ENCODE results near the gene CAPZB.

The CAPZB gene

DNA sequence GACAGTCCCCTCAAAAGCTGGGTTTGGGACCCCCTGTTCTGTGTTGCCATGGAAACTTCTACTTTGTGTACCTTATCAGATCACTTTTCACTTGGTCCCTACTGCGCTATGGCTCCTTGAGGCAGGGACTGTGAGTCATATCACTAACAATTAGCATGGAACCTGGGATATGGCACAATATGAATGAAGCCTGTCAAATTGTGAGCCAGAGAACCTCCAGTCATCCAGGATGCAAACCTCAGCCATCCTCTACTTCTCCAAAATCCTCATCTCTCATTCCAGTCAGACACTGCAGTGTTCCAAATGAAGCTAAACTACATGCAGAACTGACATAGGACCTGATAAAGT is 11.2 kb upstream of the CAPZB start:
- no peak for DNase-seq

GRCh38 chr1:19495799-19496526 is 10.6 kb upstream of the CAPZB start:
- no peak for DNase-seq

GRCh38 chr1:19495000-19495656 is 9.8 kb upstream of the CAPZB start:
- DNase-seq = no peak

DNA sequence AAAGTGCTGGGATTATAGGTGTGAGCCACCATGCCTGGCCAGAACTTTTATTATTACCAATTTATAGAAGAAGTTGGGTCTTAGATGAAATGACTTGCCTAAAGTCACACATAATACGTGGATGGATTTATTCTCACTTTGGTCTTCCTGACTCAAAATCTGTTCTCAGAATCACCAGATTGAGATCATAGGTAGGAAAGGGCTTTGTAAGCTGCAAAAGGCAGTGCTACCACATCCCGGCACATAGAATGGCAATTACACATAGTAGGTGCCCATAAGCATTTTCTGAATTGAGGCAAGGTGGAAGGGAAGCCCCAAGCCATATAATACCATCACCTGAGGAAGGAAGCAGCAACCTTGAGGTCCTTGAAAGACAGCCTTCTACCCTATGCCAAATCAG is 8.2 kb upstream of the CAPZB start:
- DNase-seq = no peak

- DNase-seq = no peak
Measured at GRCh38 chr1:19489996-19490395, 4.7 kb upstream of the CAPZB start.

DNA sequence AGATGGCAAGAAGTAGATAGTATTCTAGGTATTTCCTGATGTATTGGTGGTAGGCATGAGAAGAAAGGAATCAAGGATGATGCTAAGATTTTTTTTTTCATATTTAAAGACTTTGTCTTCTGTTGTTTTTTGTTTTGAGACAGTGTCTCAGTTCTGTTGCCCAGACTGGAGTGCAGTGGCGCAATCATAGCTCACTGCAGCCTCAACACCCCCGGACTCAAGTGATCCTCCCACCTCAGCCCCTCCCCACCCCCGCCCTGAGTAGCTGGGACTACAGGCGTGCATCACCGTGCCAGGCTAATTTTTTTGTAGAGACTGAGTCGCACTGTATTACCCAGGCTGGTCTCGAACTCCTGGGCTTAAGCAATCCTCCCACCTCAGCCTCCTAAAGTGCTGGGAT is 2.8 kb upstream of the CAPZB start:
- peak; percentile 51 for DNase-seq

- no peak for DNase-seq
Measured at GRCh38 chr1:19484798-19485361, 459 bp downstream of the CAPZB start.

- DNase-seq = no peak
Measured at GRCh38 chr1:19484338-19484797, 971 bp downstream of the CAPZB start.

GRCh38 chr1:19483691-19484090 is 1.6 kb downstream of the CAPZB start:
- no peak for DNase-seq

GRCh38 chr1:19483261-19483660 is 2.1 kb downstream of the CAPZB start:
- no peak for DNase-seq

DNA sequence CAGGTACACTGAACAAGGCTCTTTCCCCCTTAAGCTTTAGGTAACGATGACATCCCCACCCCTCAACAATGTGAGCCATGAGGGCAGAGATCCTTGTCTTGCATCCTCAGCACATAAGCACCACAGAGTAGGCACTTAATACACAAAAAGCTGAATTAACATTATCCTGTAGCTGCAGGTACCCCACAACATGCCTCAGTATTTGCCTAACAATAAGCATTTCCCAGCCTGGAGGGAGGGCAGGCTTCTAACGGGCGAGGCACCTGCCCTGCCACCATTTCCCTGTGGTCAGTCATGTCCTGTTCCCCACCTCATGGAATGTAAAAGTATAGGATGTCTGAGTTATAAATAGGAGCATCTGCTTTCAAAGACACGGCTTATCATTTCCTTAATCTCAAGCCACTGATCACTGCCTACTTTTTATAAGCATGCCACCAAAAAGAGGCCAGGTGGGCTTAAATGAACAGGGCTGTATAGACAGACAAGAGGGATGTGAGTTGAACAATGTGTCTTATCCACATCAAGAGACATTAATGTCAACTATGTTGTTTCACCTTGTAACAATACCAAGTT is 3.4 kb downstream of the CAPZB start:
- DNase-seq = no peak

DNA sequence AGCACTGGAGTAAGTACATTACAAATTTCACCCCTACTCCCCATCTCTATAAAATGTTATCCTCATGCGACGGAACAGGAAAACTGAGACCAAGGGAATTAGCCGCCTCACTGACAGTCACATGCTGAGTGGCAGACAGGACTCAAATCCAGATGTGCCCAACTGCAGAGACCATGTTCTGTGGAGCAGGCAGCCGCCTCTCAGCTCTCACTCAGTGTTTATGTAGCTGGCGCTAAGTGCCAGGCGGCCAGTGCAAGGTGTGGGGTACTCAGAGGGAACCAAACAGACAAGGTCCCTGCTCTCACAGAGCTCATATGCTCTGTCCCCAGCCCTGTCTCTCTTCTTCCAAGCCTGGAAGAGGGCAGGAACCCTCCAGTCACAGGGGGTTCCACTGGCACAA is 5.1 kb downstream of the CAPZB start:
- no peak for DNase-seq

DNA sequence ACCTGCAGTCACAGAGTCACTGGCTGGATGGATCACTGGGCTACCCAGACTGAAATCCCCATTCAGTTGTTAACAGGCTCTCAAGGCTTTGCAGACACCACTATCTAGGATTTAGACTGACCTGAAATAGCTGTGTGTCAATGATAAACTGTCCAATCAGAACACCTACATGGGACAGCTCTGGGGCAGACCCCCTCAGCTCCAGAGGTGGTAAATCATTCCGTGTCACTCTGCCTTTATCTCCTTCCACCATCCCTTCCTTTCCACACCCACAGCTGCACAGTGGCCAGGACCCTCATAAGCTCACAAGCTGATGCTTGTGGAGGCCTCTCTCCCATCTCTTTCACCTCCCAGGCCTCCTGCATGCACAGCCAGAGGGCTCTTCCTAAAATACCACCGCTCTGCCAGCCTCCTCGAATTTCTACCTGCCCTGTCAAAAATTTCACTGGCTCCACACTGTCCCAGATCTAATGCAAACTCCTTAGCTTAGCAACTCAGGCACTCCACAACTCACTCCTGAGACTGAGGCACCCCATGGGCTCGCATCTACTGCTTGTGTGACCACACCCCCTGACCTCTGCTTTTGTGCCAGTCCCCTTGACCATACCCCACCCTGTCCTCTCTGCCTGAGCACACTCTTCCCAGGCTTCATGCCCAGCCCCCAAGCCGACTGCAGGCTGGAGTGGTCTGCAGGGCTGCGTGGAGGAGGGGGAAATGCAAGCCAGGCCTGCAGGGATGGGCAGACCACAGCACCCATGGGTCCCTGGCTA is 5.8 kb downstream of the CAPZB start:
- DNase-seq = no peak

DNA sequence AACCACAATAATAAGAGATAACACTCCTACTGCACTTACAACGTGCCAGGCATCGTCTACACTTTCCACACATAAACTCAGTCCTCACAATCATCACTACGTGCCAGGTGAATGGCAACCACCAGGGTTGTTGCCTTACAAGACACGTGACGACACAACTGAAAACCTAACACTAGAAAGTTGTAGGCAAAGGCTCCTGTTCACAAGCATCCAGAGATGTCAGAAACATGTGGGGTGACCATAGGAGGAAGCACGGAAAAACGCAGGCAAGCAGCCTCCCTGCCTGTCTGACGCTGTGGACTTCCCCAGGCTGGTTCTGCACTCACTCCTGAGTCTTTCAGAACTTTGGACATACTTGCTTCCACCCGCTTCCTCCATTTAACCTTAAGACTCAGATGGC is 7.0 kb downstream of the CAPZB start:
- DNase-seq = no peak

DNA sequence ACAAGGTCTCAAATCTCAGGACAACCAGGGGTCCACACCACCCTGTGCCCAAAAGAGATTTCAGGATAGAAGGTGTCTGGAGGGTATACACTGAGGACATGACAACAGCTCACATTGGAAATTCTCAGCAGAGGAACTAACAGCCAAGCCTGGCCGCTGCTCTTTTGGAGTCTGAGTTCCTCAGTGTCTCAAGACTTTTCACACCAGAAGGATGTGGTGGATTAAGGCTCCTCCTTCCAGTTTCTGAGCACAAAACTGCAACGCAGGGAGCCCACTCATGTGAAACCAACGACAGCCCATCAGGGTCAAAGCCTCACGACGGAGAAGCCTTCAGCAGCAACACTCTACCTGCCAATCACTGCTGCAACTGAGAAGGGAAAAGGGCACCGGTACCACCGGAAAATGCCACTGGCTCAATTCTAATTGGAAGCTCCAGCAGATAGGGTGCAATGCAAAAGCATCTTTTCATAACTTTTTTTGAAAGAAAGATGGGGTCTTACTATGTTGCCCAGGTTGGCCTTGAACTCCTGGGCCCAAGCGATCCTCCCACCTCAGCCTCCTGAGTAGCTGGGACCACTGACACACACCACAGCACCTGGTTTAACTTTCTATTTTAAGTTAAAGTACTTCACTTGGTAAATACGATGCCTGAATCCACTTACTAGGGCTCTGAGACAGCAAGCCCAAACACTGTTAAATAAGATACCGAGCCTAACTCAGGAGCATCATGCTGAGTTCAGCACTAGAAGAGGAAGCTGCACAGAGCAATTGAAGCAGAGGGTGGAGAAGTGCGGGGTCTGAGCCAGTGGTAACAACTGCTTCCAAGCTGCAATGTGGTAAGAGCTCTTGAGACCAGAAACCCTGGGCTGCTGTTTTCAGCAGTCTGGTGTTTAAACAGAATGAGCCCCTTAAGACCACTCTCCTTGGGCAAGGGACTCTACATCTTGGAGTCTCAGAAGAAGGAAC is 7.8 kb downstream of the CAPZB start:
- no peak for DNase-seq

- peak; percentile 57 for DNase-seq
Measured at GRCh38 chr1:19476450-19477190, 8.7 kb downstream of the CAPZB start.

GRCh38 chr1:19475296-19475695 is 10.0 kb downstream of the CAPZB start:
- DNase-seq = no peak

DNA sequence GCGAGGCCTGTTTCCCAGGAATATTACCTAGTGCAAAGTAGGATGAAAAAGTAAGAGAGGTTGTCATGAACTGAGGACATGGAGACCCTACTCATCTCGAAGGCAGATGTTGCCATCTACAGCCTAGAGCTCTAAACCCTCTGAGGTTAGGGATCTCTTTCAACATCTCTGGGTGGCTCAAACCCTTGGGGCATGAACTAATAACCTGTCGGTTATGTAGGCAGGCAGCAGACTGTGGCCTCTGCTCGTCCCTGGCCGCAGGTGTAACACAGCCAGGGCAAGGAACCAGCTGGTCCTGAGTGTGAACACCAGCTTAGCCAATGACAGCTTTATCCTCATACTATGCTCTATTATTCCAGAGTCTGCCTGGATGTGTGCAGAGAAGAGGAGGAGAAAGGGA is 13.2 kb downstream of the CAPZB start:
- no peak for DNase-seq

- no peak for DNase-seq
Measured at GRCh38 chr1:19469004-19469403, 16.3 kb downstream of the CAPZB start.

GRCh38 chr1:19468397-19468956 is 16.9 kb downstream of the CAPZB start:
- DNase-seq = peak; percentile 32

Measured in NCI-H226 (cell line).